ENCODE measurements around the gene FNBP1. TPM values are rescaled to one million over a fixed set of nuclear protein-coding genes. Genes with fewer than 3 reads are reported as not detected.

The FNBP1 gene
- 12.7 TPM for total RNA-seq

GRCh38 chr9:130042885-130043653 lies at the start of gene FNBP1:
Gene FNBP1, minus strand, starts transcription at chr9:130043189. Its CDS starts 214 bp downstream, at chr9:130042975.
- ATAC-seq (peak; percentile 91), DNase-seq (ENCODE audit: low spot score) (peak; percentile 82)

GRCh38 chr9:130090915-130091314 lies 47.9 kb upstream of the FNBP1 start:
- DNase-seq (ENCODE audit: low spot score): no peak
- ATAC-seq: no peak

- no peak for DNase-seq (ENCODE audit: low spot score)
- no peak for ATAC-seq
These were observed 46.2 kb upstream of the FNBP1 start for GRCh38 chr9:130089141-130089540.

- no peak for ATAC-seq
- no peak for DNase-seq (ENCODE audit: low spot score)
These were observed 45.1 kb upstream of the FNBP1 start for GRCh38 chr9:130088051-130088450.

- no peak for DNase-seq (ENCODE audit: low spot score)
These were observed 41.3 kb upstream of the FNBP1 start for GRCh38 chr9:130084337-130084736.

GRCh38 chr9:130078547-130078946 lies 35.6 kb upstream of the FNBP1 start:
- ATAC-seq: peak; percentile 53

More at GRCh38 chr9:130084337-130084736, 41.3 kb upstream of the FNBP1 start:
- no peak for ATAC-seq

GRCh38 chr9:130073373-130073772 lies 30.4 kb upstream of the FNBP1 start:
- no peak for DNase-seq (ENCODE audit: low spot score)
- peak; percentile 30 for ATAC-seq

More at GRCh38 chr9:130078547-130078946, 35.6 kb upstream of the FNBP1 start:
- DNase-seq (ENCODE audit: low spot score): no peak

- no peak for DNase-seq (ENCODE audit: low spot score)
- ATAC-seq: no peak
These were observed 29.7 kb upstream of the FNBP1 start for GRCh38 chr9:130072515-130073235.

- ATAC-seq: no peak
These were observed 26.1 kb upstream of the FNBP1 start for GRCh38 chr9:130069048-130069447.

GRCh38 chr9:130064621-130065020 lies 21.6 kb upstream of the FNBP1 start:
- no peak for DNase-seq (ENCODE audit: low spot score)
- no peak for ATAC-seq

More at GRCh38 chr9:130069048-130069447, 26.1 kb upstream of the FNBP1 start:
- no peak for DNase-seq (ENCODE audit: low spot score)

GRCh38 chr9:130062750-130063149 lies 19.8 kb upstream of the FNBP1 start:
- ATAC-seq (no peak), DNase-seq (ENCODE audit: low spot score) (no peak)

- no peak for ATAC-seq
- DNase-seq (ENCODE audit: low spot score): no peak
These were observed 17.3 kb upstream of the FNBP1 start for GRCh38 chr9:130060296-130060695.

GRCh38 chr9:130058887-130059286 lies 15.9 kb upstream of the FNBP1 start:
- ATAC-seq (no peak), DNase-seq (ENCODE audit: low spot score) (no peak)

GRCh38 chr9:130058154-130058553 lies 15.2 kb upstream of the FNBP1 start:
- ATAC-seq (no peak), DNase-seq (ENCODE audit: low spot score) (no peak)

GRCh38 chr9:130054820-130055219 lies 11.8 kb upstream of the FNBP1 start:
- ATAC-seq: no peak
- no peak for DNase-seq (ENCODE audit: low spot score)

GRCh38 chr9:130054325-130054786 lies 11.4 kb upstream of the FNBP1 start:
- ATAC-seq: peak; percentile 19

GRCh38 chr9:130053504-130054324 lies 10.7 kb upstream of the FNBP1 start, which contains the start of gene GPR107:
Gene GPR107, plus strand, starts transcription at chr9:130053906. Its CDS starts 27 bp downstream, at chr9:130053933.
- ATAC-seq: peak; percentile 98
- DNase-seq (ENCODE audit: low spot score): peak; percentile 81

More at GRCh38 chr9:130054325-130054786, 11.4 kb upstream of the FNBP1 start:
- no peak for DNase-seq (ENCODE audit: low spot score)

GRCh38 chr9:130053109-130053503 lies 10.1 kb upstream of the FNBP1 start:
- DNase-seq (ENCODE audit: low spot score): no peak
- no peak for ATAC-seq

- no peak for DNase-seq (ENCODE audit: low spot score)
- no peak for ATAC-seq
These were observed 8.9 kb upstream of the FNBP1 start for GRCh38 chr9:130051855-130052254.

GRCh38 chr9:130050462-130050861 lies 7.5 kb upstream of the FNBP1 start:
- ATAC-seq: no peak
- no peak for DNase-seq (ENCODE audit: low spot score)
